NT2/D1 (cell line): ENCODE measurements around the gene TAS2R41.

ENCODE experiments used
- DNase-seq: peaks from one replicate; pipeline ENCODE4 v3.0.0-alpha.2; 2011; ENCODE audit warnings: low read depth, low spot score
- H3K27me3 ChIP-seq: 2 replicates; pipeline ENCODE4 v1.6.0; 2011; ENCODE audit warnings: mild to moderate bottlenecking; ENCODE audit not compliant: insufficient read length, insufficient read depth
- H3K36me3 ChIP-seq: 2 replicates; pipeline ENCODE4 v1.6.1; 2011; ENCODE audit warnings: mild to moderate bottlenecking, low read length, mixed read lengths; ENCODE audit not compliant: insufficient read depth, insufficient read length
- H3K4me1 ChIP-seq: 2 replicates; pipeline ENCODE4 v1.5.1; 2011; ENCODE audit not compliant: insufficient read depth, insufficient read length
- H3K4me3 ChIP-seq: 2 replicates; pipeline ENCODE4 v1.5.1; 2011; ENCODE audit warnings: low read depth; ENCODE audit not compliant: insufficient read length
- H3K9ac ChIP-seq: 2 replicates; pipeline ENCODE4 v1.6.0; 2011; ENCODE audit warnings: low read depth; ENCODE audit not compliant: insufficient read length
- H3K9me3 ChIP-seq: 2 replicates; pipeline ENCODE4 v1.5.1; 2011; ENCODE audit warnings: mild to moderate bottlenecking, low read length; ENCODE audit not compliant: insufficient read depth
- SUZ12 ChIP-seq: IDR thresholded peaks from 2 replicates; pipeline ENCODE4 v1.6.1; 2011; ENCODE audit not compliant: insufficient read length, insufficient read depth; ENCODE audit errors: extremely low read depth
- YY1 ChIP-seq: IDR thresholded peaks from 2 replicates; pipeline ENCODE4 v1.6.1; 2011; ENCODE audit not compliant: insufficient read length, insufficient read depth
- ZNF274 ChIP-seq: IDR thresholded peaks from 2 replicates; pipeline ENCODE4 v1.6.1; 2011; ENCODE audit warnings: mild to moderate bottlenecking, low read depth, low read length

Gene TAS2R41

GRCh38 chr7:143477501-143478150 is at the start of gene TAS2R41:
Gene TAS2R41 (plus strand): TSS chr7:143477873. CDS start chr7:143477873, 0 bp downstream.
- H3K4me3 ChIP-seq = no peak within 1 kb of the TSS
- no peak within 1 kb of the TSS for H3K9ac ChIP-seq
- H3K27me3 ChIP-seq = no peaks in the 10 kb centered on the region
- no peaks in the 10 kb centered on the region for H3K9me3 ChIP-seq
- H3K36me3 ChIP-seq = no peaks in the 10 kb centered on the region
- no peaks in the 10 kb centered on the region for H3K4me1 ChIP-seq
- DNase-seq = no peak
- TF ChIP-seq YY1 (no peak), ZNF274 (no peak), SUZ12 (no peak)

GRCh38 chr7:143429770-143430698 is 47.6 kb upstream of the TAS2R41 start:
- Histone ChIP-seq H3K27me3 (no peaks in the 10 kb centered on the region), H3K9ac (no peak overlapping the region), H3K36me3 (no peaks in the 10 kb centered on the region), H3K4me3 (no peak overlapping the region), H3K9me3 (no peaks in the 10 kb centered on the region), H3K4me1 (no peaks in the 10 kb centered on the region)
- TF ChIP-seq ZNF274 = no peak
- TF ChIP-seq YY1 = no peak
- TF ChIP-seq SUZ12 = no peak
- no peak for DNase-seq

- no peak for DNase-seq
- Histone ChIP-seq H3K9ac (no peak overlapping the region), H3K27me3 (no peaks in the 10 kb centered on the region), H3K9me3 (no peaks in the 10 kb centered on the region), H3K4me1 (no peaks in the 10 kb centered on the region), H3K4me3 (no peak overlapping the region), H3K36me3 (no peaks in the 10 kb centered on the region)
- TF ChIP-seq ZNF274 = no peak
- no peak for TF ChIP-seq YY1
- no peak for TF ChIP-seq SUZ12
Measured at GRCh38 chr7:143431109-143431508, 46.6 kb upstream of the TAS2R41 start.

GRCh38 chr7:143433759-143434158 is 43.9 kb upstream of the TAS2R41 start:
- Histone ChIP-seq H3K27me3 (no peaks in the 10 kb centered on the region), H3K36me3 (no peaks in the 10 kb centered on the region), H3K9me3 (no peaks in the 10 kb centered on the region), H3K4me3 (no peak overlapping the region), H3K9ac (no peak overlapping the region), H3K4me1 (peaks cover 5% of the 10 kb centered on the region)
- no peak for DNase-seq
- TF ChIP-seq YY1 = no peak
- TF ChIP-seq ZNF274 = no peak
- TF ChIP-seq SUZ12 = no peak

GRCh38 chr7:143434660-143435059 is 43.0 kb upstream of the TAS2R41 start:
- Histone ChIP-seq H3K36me3 (no peaks in the 10 kb centered on the region), H3K27me3 (no peaks in the 10 kb centered on the region), H3K4me1 (peaks cover 5% of the 10 kb centered on the region), H3K9ac (no peak overlapping the region), H3K9me3 (no peaks in the 10 kb centered on the region), H3K4me3 (no peak overlapping the region)
- no peak for DNase-seq
- TF ChIP-seq ZNF274 (no peak), SUZ12 (no peak), YY1 (no peak)

- TF ChIP-seq YY1 (no peak), ZNF274 (no peak), SUZ12 (no peak)
- no peak for DNase-seq
- Histone ChIP-seq H3K36me3 (no peaks in the 10 kb centered on the region), H3K9me3 (no peaks in the 10 kb centered on the region), H3K4me3 (no peak overlapping the region), H3K27me3 (no peaks in the 10 kb centered on the region), H3K4me1 (peaks cover 5% of the 10 kb centered on the region), H3K9ac (no peak overlapping the region)
Measured at GRCh38 chr7:143435266-143435665, 42.4 kb upstream of the TAS2R41 start.
